Activated naive CD4-positive, alpha-beta T cell treated with anti-CD3 and anti-CD28 coated beads, Interleukin-2, amount 10 ng/mL, durations not matched to agents 7 days and 5 days (primary cell): ENCODE data around the gene PITRM1.
A peak's percentile ranks its signal among the peaks of the same experiment; 100 is the strongest.
"Not testable (repeated sequence)": the region's sequence is repeated elsewhere in the genome, so short reads cannot be mapped to it uniquely, and the experiment has no call there.

Experiments
- CTCF ChIA-PET: fragments of 350-600 bp; sonication (Branson Sonifier 250); formaldehyde crosslinking; loops from one replicate; lab custom pipeline; 2021; ENCODE audit warnings: antibody characterized with exemption; lab: Charles Lee
- DNase-seq: peaks from one replicate; pipeline ENCODE4 v3.0.0-alpha.2; 2020
- H3K27ac Mint-ChIP-seq: one replicate; pipeline ENCODE4 v1.8.0; 2021; ENCODE audit warnings: mild to moderate bottlenecking, moderate library complexity, mixed read lengths
- H3K27me3 Mint-ChIP-seq: one replicate; pipeline ENCODE4 v1.8.0; 2021; ENCODE audit warnings: mild to moderate bottlenecking, mixed read lengths
- H3K36me3 Mint-ChIP-seq: one replicate; pipeline ENCODE4 v1.8.0; 2021; ENCODE audit warnings: mixed read lengths
- H3K4me1 Mint-ChIP-seq: one replicate; pipeline ENCODE4 v1.8.0; 2021; ENCODE audit warnings: mixed read lengths
- H3K4me3 Mint-ChIP-seq: one replicate; pipeline ENCODE4 v1.8.0; 2021; ENCODE audit warnings: mild to moderate bottlenecking, moderate library complexity, mixed read lengths
- H3K9me3 Mint-ChIP-seq: one replicate; pipeline ENCODE4 v1.8.0; 2021; ENCODE audit warnings: mixed read lengths

Gene PITRM1

GRCh38 chr10:3192856-3193635, 20.5 kb upstream of the PITRM1 start:
- no peaks in the 10 kb centered on the region for H3K36me3 Mint-ChIP-seq
- peaks cover 63% of the 10 kb centered on the region for H3K27me3 Mint-ChIP-seq
- H3K9me3 Mint-ChIP-seq = no peaks in the 10 kb centered on the region
- peak; percentile 63 for DNase-seq
- H3K4me3 Mint-ChIP-seq = no peak overlapping the region
- peaks cover 7% of the 10 kb centered on the region for H3K4me1 Mint-ChIP-seq
- CTCF ChIA-PET = interaction anchor here (0.6 to 1.7 kb wide), 4 partner anchors 9 to 1574 kb away, joined by 3 to 8 read pairs (median 4); no protein-coding TSS in a partner anchor
- H3K27ac Mint-ChIP-seq = no peak overlapping the region

GRCh38 chr10:3190817-3191216, 18.2 kb upstream of the PITRM1 start:
- peaks cover 41% of the 10 kb centered on the region for H3K27me3 Mint-ChIP-seq
- H3K9me3 Mint-ChIP-seq = no peaks in the 10 kb centered on the region
- H3K36me3 Mint-ChIP-seq = no peaks in the 10 kb centered on the region
- no peak for DNase-seq
- H3K4me3 Mint-ChIP-seq = no peak overlapping the region
- H3K4me1 Mint-ChIP-seq = peaks cover 11% of the 10 kb centered on the region
- CTCF ChIA-PET = no interaction called here
- no peak overlapping the region for H3K27ac Mint-ChIP-seq

- CTCF ChIA-PET, H3K36me3 Mint-ChIP-seq, H3K4me3 Mint-ChIP-seq, DNase-seq, H3K27ac Mint-ChIP-seq, H3K9me3 Mint-ChIP-seq: not testable (repeated sequence)
- Mint-ChIP-seq H3K4me1 (peaks cover 14% of the 10 kb centered on the region), H3K27me3 (peaks cover 39% of the 10 kb centered on the region)
Observed at GRCh38 chr10:3187229-3187628, 14.6 kb upstream of the PITRM1 start.

- H3K4me1 Mint-ChIP-seq = peaks cover 14% of the 10 kb centered on the region
- H3K9me3 Mint-ChIP-seq = no peaks in the 10 kb centered on the region
- H3K27ac Mint-ChIP-seq = peak overlapping the region; percentile 4
- CTCF ChIA-PET = interaction anchor here (0.9 kb wide), 1 partner anchor 9 kb away, joined by 3 read pairs; no protein-coding TSS in a partner anchor
- peak; percentile 76 for DNase-seq
- H3K36me3 Mint-ChIP-seq = no peaks in the 10 kb centered on the region
- H3K27me3 Mint-ChIP-seq = peaks cover 43% of the 10 kb centered on the region
- H3K4me3 Mint-ChIP-seq = no peak overlapping the region
Observed at GRCh38 chr10:3186368-3186767, 13.8 kb upstream of the PITRM1 start.

- CTCF ChIA-PET = no interaction called here
- peaks cover 41% of the 10 kb centered on the region for H3K27me3 Mint-ChIP-seq
- no peak for DNase-seq
- no peaks in the 10 kb centered on the region for H3K36me3 Mint-ChIP-seq
- H3K4me1 Mint-ChIP-seq = peaks cover 14% of the 10 kb centered on the region
- H3K9me3 Mint-ChIP-seq = no peaks in the 10 kb centered on the region
- H3K4me3 Mint-ChIP-seq = no peak overlapping the region
- no peak overlapping the region for H3K27ac Mint-ChIP-seq
Observed at GRCh38 chr10:3185386-3185785, 12.8 kb upstream of the PITRM1 start.

- no peaks in the 10 kb centered on the region for H3K9me3 Mint-ChIP-seq
- peaks cover 3% of the 10 kb centered on the region for H3K4me1 Mint-ChIP-seq
Observed at GRCh38 chr10:3180355-3181025, 7.9 kb upstream of the PITRM1 start.

GRCh38 chr10:3179174-3179573, 6.6 kb upstream of the PITRM1 start:
- H3K27ac Mint-ChIP-seq = no peak overlapping the region
- no peaks in the 10 kb centered on the region for H3K9me3 Mint-ChIP-seq
- peaks cover under 1% of the 10 kb centered on the region for H3K4me1 Mint-ChIP-seq
- no peaks in the 10 kb centered on the region for H3K36me3 Mint-ChIP-seq
- no peak overlapping the region for H3K4me3 Mint-ChIP-seq
- CTCF ChIA-PET = no interaction called here
- peaks cover 58% of the 10 kb centered on the region for H3K27me3 Mint-ChIP-seq
- DNase-seq = no peak

More at GRCh38 chr10:3180355-3181025, 7.9 kb upstream of the PITRM1 start:
- H3K4me3 Mint-ChIP-seq = no peak overlapping the region
- CTCF ChIA-PET = no interaction called here
- peaks cover 62% of the 10 kb centered on the region for H3K27me3 Mint-ChIP-seq
- H3K36me3 Mint-ChIP-seq = no peaks in the 10 kb centered on the region
- H3K27ac Mint-ChIP-seq = no peak overlapping the region
- no peak for DNase-seq

GRCh38 chr10:3178042-3178441, 5.5 kb upstream of the PITRM1 start:
- Mint-ChIP-seq H3K27ac (no peak overlapping the region), H3K27me3 (peaks cover 60% of the 10 kb centered on the region), H3K9me3 (no peaks in the 10 kb centered on the region), H3K4me3 (no peak overlapping the region), H3K4me1 (peaks cover 4% of the 10 kb centered on the region), H3K36me3 (no peaks in the 10 kb centered on the region)
- CTCF ChIA-PET = no interaction called here
- no peak for DNase-seq

- H3K27ac Mint-ChIP-seq = peak overlapping the region; percentile 86
- no peak for DNase-seq
- peaks cover 8% of the 10 kb centered on the region for H3K36me3 Mint-ChIP-seq
- peak overlapping the region; percentile 69 for H3K4me3 Mint-ChIP-seq
- CTCF ChIA-PET = no interaction called here
- no peaks in the 10 kb centered on the region for H3K9me3 Mint-ChIP-seq
- H3K27me3 Mint-ChIP-seq = peaks cover 28% of the 10 kb centered on the region
- peaks cover 23% of the 10 kb centered on the region for H3K4me1 Mint-ChIP-seq
Observed at GRCh38 chr10:3173171-3173878, 743 bp upstream of the PITRM1 start.

- H3K27ac Mint-ChIP-seq = peak overlapping the region; percentile 92
- peak overlapping the region; percentile 69 for H3K4me3 Mint-ChIP-seq
- peaks cover 23% of the 10 kb centered on the region for H3K27me3 Mint-ChIP-seq
- DNase-seq = no peak
- H3K4me1 Mint-ChIP-seq = peaks cover 23% of the 10 kb centered on the region
- CTCF ChIA-PET = no interaction called here
- no peaks in the 10 kb centered on the region for H3K9me3 Mint-ChIP-seq
- H3K36me3 Mint-ChIP-seq = peaks cover 14% of the 10 kb centered on the region
Observed at GRCh38 chr10:3172081-3172445, 519 bp downstream of the PITRM1 start.

- peak overlapping the region; percentile 92 for H3K27ac Mint-ChIP-seq
- H3K9me3 Mint-ChIP-seq, CTCF ChIA-PET, DNase-seq: not testable (repeated sequence)
- H3K27me3 Mint-ChIP-seq = peaks cover 23% of the 10 kb centered on the region
- peaks cover 17% of the 10 kb centered on the region for H3K36me3 Mint-ChIP-seq
- peaks cover 23% of the 10 kb centered on the region for H3K4me1 Mint-ChIP-seq
- peak overlapping the region; percentile 69 for H3K4me3 Mint-ChIP-seq
Observed at GRCh38 chr10:3171488-3171887, 1.1 kb downstream of the PITRM1 start.

- H3K27ac Mint-ChIP-seq = no peak overlapping the region
- H3K36me3 Mint-ChIP-seq = peaks cover 34% of the 10 kb centered on the region
- no peak for DNase-seq
- CTCF ChIA-PET = no interaction called here
- H3K27me3 Mint-ChIP-seq = peaks cover 13% of the 10 kb centered on the region
- no peaks in the 10 kb centered on the region for H3K9me3 Mint-ChIP-seq
- H3K4me3 Mint-ChIP-seq = no peak overlapping the region
- peaks cover 23% of the 10 kb centered on the region for H3K4me1 Mint-ChIP-seq
Observed at GRCh38 chr10:3169673-3170072, 2.9 kb downstream of the PITRM1 start.

GRCh38 chr10:3169271-3169670, 3.3 kb downstream of the PITRM1 start:
- Mint-ChIP-seq H3K27me3 (peaks cover 12% of the 10 kb centered on the region), H3K27ac (no peak overlapping the region), H3K36me3 (peaks cover 34% of the 10 kb centered on the region), H3K4me1 (peaks cover 23% of the 10 kb centered on the region), H3K9me3 (no peaks in the 10 kb centered on the region), H3K4me3 (no peak overlapping the region)
- CTCF ChIA-PET = no interaction called here
- no peak for DNase-seq

- Mint-ChIP-seq H3K4me1 (peaks cover 17% of the 10 kb centered on the region), H3K27me3 (peaks cover under 1% of the 10 kb centered on the region), H3K4me3 (no peak overlapping the region), H3K27ac (no peak overlapping the region), H3K36me3 (peaks cover 36% of the 10 kb centered on the region), H3K9me3 (no peaks in the 10 kb centered on the region)
- CTCF ChIA-PET = no interaction called here
- no peak for DNase-seq
Observed at GRCh38 chr10:3167611-3168330, 4.8 kb downstream of the PITRM1 start.
